NCI-H2227 (cell line): ENCODE data around the gene CPNE7.
"Not testable (repeated sequence)": the region's sequence is repeated elsewhere in the genome, so short reads cannot be mapped to it uniquely, and the experiment has no call there.

Experiments
- DNase-seq: peaks from one replicate; lab custom pipeline; 2025; ENCODE audit not compliant: unreplicated experiment; lab: John Stamatoyannopoulos, UW

CPNE7 gene

DNA sequence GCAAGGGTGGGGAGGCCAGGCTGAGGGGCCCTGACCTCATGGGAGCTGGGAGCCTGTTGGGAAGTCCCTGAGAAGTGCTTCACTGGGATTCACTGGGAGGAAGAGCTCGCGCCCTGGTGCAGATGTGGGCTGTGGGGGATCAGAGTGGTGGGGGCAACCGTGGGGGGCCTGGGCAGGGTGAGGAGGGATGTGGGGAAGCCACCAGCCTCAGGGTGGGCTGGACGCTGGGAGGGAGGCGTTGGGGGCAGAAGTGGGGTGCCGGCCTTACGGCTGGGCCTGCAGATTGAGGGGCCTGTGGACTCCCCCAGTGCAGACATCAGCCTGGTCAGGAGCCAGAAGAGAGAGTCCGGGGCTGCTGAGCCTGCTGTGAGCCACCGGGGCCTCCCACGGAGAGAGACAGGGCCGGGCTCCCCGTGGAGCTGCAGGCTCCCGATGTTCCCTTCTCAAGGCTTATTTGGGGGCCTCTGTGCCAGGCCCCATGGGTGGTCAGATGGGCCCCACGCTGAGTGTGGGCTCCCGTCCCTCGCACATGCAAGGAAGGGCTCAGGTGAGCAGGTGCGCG lies 45.7 kb downstream of the CPNE7 start:
- DNase-seq: no peak

DNA sequence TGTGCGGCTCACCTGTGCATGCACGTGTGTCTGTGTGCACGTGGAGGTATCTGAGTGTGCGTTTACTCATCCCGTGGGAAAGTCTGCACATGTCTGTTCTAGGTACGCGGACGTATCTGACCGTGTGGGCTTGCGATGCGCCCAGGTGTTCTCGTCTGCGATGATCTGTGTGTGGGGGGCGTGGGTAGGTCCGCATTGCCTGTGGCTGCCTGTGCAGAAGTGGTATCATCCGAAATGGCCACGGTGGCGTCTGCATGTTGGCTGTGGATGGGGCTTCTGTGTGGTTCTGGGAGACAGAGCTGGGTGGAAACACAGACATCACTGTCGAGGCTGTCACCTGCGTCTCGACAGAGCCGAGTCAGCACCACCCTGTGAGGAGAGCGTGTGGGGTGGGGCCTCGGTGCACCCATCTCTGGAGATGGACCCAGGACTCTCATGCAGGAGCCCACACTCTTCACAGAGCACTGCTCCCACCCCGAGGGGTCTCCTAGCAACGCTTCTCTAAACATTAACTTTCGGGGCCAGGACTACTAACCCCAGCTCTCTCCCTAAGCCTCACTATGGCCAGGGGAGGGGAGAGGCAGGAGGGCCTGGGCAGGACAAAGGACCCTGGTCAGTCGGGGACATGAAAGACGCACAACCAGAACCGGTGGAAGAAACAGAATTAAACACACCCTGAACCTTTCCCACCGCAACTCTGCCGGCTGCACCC lies 46.3 kb downstream of the CPNE7 start:
- DNase-seq: no peak

DNA sequence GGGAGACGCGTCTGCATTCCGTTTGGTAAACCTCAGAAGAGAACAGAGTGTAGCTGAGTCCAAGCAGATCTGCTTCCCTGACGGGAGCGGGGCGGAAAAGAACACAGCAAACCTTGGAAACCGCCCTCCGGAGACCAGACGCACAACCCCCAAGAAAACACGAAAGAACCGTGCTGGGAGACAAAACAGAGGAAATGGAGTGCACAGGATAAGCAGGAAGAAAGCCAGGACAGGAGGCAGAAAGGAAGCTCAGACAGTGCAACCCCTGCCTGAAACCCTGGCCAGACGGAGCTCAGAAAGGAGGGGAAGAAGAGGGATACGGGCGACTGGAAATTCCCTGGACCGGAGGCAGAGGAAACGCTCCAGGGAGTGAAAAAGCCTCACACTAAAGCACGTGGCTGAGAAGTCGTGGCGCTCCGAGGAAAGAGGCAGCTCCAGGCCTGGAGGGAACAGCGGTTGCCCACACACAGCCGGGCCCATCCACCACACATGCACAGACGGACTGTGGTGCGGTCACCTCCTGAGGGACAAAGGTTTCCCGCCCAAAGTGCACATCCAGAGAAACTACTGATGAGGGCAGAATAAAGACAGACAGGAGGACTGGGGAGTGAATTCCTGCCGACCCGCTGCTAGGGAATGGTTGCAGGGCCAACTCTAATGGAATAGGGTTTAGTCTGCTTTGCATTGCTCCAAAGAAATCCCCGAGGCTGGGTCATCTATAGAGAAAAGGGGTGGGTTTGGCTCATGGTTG lies 48.1 kb downstream of the CPNE7 start:
- DNase-seq: no peak

DNA sequence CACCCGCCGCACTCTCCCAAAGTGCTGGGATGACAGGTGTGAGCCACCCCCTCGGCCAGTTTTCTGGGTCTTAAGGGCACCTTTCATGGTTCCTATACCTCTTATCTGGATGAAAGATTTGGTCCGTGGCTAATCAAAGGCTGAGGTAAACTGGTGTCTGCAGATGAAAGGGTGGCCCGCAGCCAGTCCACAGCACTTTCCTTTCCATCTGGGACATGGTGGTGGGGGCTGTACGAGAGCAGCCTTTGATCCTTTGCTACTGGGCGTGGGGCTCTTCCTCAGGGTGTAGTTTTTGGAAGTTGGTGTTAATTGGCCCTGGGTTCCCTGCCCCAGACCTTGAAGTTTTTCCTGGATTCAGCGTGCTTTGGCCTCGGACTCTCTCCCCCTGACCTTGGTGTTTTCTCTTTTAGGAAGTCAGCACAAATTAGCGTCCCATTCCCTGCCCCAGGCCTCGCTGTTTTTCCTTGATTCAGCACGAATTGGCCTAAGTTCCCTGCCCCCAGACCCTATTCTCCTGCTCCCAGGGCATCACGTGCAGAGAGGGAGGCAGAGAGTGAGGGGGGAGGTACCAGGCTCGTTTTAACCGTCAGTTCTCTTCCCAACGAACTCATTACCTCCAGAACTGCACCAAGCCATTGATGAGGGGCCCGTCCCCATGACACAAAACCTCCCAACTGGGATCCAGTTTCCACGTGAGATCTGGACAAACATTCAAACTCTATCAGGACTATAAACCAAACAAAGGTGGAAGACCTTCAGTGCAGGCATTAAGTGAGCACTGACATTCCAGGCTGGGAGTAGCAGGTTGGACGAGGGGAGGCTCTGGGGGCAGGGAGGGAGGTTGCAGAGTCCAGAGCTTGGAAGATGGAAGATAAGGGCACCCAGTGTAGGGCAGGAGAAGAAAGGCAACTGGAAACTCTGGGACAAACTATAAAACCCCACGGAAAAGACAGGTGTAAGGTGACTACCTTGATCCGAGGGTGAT lies 49.5 kb downstream of the CPNE7 start:
- DNase-seq: no peak

DNA sequence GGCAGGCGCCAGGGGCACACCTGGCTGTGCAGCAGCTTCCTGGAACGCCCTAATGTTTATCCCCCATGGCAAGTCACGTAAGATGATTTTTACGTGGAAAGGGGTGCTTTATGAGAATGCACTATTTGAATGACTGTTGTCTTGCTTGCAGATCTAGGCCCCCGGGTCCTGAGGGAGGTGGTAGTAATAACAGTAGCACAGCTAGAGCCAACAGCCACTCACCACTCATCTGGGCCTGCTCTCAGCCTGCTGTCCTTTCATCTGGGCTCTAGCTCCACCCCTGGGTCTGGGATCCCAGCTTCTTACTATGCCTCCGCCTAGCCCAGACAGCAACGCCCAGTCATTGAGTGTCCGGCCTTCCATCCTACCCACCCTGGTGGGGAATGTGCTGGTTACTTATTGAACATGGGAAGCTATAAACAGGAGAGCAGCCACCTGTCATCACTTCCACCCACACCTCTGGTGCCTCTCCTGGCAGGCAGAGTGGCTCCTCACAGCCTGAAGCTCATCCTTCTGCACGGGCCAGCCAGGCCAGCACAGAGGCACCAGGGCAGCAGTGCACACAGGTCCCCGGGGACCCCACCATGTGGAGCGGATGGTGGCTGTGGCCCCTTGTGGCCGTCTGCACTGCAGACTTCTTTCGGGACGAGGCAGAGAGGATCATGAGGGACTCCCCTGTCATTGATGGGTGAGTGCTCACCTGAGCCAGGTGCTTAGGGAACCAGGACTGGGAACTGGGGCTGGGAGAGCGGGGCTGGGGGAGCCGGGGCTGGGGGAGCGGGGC lies 54.5 kb downstream of the CPNE7 start:
- DNase-seq: no peak

DNA sequence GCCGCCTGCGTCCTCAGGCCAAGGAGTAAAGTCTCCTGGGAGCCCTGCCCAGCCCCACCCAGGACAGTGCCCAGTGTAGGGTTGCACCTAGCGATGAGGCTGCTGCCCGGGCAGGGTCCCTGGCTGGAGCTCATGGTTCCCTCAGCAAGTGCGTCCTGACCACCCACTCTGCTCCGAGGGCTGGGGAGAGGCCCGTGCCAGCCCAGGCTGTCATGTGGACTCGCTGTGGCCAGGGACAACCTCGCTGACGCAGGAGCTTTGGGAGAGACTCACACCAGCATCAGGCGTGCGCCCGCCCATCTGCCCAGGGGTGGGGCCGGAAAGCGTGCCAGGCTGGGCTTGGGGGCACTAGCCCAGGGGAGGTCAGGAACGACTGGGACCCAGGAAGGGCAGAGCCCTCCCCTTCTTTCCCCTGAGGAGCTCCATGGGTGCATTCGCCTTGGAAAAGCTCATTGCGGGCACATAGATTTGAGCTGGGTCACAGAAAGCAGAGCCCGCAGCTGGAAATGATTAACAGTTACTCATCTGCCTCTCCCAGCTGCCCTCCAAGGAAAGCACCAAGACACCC lies 57.6 kb downstream of the CPNE7 start:
- DNase-seq: no peak

DNA sequence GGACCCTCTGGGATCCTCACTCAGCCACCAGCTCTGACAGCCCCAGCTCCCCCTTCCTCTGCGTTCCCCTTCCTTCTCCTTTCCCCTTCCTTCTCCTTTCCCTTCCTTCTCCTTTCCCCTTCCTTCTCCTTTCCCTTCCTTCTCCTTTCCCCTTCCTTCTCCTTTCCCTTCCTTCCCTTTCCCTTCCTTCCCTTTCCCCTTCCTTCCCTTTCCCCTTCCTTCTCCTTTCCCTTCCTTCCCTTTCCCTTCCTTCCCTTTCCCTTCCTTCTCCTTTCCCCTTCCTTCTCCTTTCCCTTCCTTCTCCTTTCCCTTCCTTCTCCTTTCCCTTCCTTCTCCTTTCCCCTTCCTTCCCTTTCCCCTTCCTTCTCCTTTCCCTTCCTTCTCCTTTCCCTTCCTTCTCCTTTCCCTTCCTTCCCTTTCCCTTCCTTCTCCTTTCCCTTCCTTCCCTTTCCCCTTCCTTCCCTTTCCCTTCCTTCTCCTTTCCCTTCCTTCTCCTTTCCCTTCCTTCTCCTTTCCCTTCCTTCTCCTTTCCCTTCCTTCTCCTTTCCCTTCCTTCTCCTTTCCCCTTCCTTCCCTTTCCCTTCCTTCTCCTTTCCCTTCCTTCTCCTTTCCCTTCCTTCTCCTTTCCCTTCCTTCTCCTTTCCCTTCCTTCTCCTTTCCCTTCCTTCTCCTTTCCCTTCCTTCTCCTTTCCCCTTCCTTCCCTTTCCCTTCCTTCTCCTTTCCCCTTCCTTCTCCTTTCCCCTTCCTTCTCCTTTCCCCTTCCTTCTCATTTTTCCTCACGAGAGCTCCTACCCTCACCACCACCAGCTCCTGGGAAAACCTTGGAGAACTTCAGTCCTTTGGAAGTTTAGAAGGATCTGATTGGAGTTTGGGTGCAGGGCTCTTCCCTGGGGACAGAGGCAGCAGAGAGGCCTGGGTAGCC lies 59.2 kb downstream of the CPNE7 start:
- not testable (repeated sequence) for DNase-seq

DNA sequence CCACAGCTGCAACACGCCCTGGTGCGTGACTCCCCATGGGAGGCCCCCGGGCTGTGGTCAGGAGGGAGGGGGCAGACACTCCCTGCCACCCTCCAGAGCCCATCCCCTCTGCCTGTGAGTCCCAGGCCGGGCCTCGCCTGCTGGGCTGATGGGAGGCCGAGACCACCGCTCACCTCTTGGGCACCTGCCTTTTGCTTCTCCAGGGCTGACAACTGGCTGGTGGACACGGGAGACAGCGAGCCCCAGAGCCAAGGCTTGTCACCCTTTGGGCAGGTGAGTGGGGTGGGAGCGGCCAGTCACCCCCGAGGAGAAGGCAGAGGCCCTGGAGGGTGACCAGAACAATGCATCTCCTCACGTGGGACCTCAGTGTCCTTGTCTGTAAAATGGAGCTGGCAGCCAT lies 61.1 kb downstream of the CPNE7 start:
- no peak for DNase-seq

DNA sequence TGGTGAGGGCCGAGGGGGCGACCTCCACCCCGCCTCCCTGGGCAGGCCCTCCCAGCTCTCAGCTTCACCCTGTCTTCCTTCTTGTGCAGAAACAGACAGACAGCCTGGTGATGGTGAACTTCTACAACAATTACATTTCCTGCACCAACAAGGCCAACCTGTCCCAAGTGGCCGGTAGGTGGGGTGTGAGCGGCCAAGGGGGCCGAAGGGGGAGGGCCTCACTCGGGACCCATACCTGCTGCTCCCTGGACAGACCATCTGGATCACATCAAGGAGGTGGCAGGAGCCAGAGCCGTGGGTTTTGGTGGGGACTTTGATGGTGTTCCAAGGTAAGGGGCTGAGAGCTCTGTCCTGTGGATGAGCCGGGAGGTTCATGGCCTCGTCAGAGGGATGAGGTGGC lies 61.8 kb downstream of the CPNE7 start:
- no peak for DNase-seq

DNA sequence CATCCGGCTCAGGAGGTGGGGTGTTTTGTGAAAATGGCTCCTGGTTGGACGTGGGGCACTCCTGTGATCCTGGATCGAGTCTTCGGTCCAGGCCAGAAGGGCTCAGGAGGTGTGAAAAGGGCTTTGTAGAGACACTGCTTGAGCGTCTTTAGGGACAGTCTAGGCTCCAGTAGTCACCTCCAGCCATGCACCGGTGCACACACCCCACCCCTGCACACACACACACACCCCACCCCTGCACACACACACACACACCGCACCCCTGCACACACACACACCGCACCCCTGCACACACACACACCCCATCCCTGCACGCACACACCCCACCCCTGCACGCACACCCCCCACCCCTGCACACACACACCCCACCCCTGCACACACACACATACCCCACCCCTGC lies 62.9 kb downstream of the CPNE7 start:
- DNase-seq: no peak

DNA sequence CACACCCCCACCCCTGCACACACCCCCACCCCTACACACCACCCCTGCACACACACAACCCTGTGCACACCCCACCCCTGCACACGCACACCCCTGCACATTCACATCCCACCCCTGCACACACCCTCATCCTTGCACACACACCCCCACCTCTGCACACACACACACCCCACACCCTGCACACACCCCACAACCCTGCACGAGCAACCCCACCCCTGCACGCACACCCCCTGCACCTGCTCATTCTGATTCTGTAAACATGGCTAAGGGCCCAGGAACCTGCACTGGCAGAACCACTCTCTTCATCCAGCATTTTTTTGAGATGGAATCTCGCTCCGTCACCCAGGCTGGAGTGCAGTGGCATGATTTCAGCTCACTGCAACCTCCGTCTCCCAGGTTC lies 63.8 kb downstream of the CPNE7 start:
- no peak for DNase-seq

DNA sequence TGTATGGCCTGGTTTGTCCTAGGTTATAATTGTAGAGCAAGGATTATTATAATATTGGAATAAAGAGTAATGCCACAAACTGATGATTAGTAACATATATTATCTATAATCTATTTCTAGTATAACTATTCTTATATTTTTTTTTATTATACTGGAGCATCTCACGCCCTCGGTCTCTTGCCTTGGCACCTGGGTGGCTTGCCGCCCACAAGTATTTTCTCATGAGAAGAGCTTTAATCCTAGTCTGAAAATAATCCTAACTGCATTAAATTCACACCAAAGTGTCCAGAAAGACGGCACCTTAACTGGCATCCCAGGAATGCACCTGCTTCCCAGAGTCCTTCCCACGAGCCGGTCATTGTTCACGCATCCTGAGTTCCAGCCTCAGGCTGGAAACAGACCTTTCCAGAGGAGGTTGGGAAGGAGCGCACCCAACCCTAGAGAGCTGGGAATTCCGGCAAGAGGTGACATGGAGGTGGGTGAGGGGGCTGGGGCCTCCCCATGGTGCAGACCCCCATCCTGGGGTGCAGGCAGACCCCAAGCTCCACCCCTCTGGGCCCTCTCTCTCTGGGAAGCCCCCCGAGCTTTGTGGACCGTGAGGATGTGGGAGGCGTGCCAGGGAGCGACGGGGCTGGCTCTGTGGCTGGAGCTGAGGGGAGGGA lies 66.0 kb downstream of the CPNE7 start:
- no peak for DNase-seq

DNA sequence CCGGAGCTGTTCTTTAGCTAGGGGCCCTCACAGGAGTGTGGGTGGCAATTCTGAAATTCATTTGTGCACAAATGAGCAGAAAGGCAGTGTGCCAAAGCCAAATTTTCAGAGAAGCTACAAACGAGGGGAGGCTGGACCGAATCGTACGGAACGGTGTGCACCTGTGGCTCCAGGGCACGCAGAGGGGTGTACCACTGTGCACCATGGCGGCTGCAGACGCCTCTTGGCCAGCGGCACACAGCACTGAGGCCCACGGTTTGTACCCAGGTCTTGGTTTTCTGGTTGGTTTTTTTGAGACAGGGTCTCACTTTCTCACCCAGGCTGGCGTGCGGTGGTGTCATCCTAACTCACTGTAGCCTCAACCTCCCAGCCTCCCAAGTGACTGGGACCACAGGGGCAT lies 67.0 kb downstream of the CPNE7 start:
- no peak for DNase-seq

DNA sequence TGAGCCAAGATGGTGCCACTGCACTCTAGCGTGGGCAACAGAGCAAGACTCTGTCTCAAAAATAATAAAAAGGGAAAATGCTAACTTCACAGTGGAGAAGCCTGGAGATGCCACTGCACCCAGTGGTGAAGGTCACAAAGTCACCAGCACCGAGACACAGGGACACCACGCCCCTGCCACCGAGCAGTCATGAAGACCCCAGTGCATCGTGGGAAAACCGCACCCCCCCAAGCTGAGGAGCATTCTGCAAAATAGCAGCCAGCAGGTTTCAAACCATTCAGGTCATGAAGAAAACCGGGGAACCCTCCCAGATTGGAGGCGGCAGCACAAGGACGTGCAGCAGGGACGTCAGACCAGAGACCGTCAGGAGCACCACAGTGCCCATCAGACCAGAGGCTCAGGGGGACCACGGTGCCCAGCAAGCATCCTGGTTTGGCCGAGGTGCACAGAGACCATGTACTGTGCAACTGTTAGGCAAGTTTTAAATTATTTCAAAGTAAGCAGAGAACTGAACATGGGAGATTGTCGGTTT lies 68.3 kb downstream of the CPNE7 start:
- no peak for DNase-seq

DNA sequence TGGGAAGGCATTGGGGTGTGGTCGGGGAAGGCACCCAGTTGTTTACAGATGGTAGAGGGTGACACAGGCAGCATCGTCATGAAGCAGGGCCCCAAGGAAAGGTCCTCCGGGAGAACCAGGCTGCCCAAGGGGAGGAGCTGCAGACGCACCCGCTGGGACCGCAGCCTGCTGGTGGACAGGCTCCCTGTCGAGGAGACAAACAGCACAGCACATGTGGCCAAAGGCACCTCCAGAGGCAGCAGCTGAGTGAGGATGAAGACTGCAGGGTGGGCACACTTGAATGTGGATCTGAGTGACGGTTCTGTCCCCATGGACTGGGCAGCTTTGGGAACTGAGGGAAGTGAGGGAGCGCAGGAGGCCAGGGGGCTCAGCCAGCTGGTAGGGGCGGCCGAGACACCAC lies 69.6 kb downstream of the CPNE7 start:
- no peak for DNase-seq

DNA sequence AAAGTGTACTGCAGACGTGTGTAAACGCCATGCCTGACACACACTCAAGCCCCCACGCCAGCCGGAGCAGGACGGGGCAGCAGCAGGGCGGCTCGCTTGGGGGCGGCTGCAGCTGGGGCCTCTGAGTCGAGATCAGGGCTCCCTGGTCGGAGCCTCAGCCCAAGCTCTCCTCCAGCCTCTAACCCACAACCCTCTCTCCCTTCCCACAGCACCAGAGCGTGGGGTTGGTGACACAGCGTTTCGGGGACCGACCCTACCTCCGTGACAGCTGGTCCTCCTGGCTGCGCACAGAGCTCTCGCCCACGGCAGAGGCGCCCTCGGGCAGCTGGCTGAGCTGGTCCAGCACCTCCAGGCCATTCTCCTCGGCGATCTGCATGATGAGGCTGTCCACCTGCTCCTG lies 70.7 kb downstream of the CPNE7 start:
- DNase-seq: no peak
